ENCODE results near the gene CTCFL. TPM values are rescaled to one million over a fixed set of nuclear protein-coding genes. Genes with fewer than 3 reads are reported as not detected.
"Not testable (repeated sequence)": the region's sequence is repeated elsewhere in the genome, so short reads cannot be mapped to it uniquely, and the experiment has no call there.

Gene CTCFL
- polyA plus RNA-seq, 1 donor: 2.8 TPM

DNA sequence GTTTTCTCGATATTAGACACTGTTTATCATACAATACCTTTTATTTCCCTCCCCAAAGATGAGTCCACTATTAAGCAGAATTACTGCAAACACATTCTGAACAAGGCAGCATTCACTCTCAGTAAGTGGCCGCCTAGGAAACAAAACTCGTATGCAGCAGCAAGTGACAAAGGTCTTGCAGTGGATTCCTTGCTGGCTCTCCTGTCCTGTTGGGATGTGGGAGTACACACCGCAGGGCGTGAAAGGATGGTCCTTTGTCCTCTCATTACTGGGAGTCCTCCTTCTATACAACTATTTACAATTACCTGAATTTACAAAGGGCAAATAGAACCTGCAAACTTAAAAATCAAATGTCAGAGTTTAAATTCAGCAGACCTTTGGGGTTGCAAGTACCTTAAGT lies 16.1 kb downstream of the CTCFL start:
- DNase-seq: no peak

DNA sequence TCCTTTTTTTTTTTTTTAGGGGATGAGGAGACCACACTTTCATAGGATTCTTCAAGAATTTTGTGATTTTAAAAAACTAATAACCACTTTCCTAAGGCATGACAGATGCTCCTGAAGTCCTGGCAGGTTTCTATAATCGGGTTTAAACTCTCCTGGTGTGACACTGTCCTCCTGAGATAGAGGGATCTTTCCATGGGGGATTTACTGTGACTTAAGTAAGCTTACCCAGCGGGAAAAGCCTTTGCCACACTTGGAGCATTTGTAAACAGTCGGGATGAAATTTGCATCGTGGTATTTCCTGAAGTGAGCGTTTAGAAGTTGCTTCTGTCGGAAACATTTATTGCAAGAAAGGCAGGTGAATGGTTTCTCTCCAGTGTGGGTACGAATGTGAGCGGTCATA lies 16.6 kb downstream of the CTCFL start:
- no peak for DNase-seq

DNA sequence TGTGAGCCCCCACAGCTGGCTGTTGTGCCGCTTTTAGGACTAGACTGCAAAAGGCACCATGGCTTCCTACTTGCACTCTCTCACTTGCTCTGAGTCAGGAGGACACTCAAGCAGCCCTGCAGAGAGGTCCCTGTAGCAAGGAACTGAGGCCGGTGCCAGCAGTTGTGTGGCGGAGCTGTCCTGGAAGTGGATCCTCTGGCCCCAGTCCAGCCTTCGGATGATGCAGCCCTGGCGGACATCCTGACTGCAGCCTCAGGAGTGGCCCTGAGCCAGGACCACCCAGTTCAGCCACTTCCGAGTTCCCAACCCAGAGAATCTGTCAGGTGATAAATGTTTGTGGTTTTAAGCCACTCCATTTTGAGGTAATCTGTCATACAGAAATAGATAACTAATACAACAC lies 17.5 kb downstream of the CTCFL start:
- no peak for DNase-seq

DNA sequence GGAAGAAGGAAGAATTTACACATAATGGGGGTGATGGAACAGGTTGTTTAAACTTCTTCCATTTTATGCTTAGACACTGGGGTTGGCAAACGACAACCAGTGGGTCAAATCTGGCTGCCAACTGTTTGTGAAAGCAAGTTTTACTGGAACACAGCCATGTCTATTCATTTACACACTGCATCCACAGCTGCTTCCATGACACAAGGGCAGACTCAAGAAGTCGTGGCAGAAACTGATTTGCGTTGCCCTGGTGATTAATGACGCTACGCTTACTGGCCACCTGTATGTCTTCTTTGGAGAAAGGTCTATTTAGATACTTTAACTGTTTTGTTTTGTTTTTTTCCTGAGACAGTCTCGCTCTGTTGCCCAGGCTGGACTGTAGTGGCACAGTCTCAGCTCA lies 19.0 kb downstream of the CTCFL start:
- DNase-seq: no peak

DNA sequence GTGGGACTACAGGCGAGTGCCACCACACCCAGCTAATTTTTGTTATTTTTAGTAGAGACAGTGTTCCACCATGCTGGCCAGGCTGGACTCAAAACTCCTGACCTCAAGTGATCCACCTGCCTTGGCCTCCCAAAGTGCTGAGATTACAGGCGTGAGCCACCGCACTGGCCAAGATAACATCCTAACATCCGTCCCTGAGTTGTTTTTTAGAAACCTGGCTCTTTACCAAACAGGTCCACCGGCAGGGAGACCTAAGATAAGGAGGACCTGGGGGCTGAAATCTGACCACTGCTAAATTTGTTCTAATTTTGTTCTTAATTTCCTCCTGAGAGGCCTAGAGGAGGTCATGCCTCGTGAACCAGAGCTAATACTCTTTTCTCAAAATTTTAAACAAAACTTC lies 20.5 kb downstream of the CTCFL start:
- no peak for DNase-seq

DNA sequence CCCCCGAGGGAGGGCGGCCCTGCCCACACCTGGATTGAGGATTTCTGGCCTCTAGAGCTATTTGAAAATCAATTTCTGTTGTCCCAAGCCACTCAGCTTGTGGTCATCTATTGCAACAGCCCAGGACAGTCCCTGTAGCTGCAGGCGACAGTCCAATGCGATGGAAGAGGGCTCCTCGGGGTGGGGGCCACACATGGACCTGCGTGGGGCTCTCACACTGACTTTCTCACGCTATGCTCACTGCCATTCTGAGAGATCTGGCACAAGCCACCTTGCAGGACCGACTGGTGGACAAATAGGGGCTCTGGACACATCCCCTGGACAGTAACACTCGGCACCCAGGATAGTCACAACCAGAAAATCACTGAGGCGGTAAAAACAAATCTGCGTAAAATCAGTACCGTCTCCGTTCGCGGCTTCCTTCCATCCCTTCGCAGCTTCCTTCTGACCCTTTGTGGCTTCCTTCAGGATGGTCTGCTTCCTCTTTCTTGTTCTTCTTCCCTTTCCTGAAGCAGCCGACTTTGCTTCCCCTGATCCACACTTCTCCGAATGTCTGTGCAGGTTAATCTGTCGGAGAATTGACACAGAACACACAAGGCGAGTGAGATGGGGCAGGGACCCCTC lies 21.8 kb downstream of the CTCFL start:
- no peak for DNase-seq

DNA sequence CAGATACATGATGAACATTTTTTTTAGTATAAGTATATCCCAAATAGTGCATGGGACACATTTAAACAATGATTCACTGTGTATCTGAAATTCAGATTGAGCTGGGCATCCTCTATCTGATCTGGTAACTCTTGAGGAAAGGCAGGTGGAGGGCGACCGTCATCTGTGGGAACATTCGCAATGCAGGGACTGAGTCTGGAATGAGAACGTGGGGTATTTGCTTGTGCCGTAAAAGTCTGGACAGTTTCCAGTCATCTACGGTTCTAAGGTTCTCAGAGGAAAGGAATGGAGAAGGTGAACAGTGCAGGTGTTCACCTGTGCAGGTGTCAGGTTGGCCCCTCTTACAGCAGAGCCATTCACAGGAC lies 22.6 kb downstream of the CTCFL start:
- DNase-seq: no peak

DNA sequence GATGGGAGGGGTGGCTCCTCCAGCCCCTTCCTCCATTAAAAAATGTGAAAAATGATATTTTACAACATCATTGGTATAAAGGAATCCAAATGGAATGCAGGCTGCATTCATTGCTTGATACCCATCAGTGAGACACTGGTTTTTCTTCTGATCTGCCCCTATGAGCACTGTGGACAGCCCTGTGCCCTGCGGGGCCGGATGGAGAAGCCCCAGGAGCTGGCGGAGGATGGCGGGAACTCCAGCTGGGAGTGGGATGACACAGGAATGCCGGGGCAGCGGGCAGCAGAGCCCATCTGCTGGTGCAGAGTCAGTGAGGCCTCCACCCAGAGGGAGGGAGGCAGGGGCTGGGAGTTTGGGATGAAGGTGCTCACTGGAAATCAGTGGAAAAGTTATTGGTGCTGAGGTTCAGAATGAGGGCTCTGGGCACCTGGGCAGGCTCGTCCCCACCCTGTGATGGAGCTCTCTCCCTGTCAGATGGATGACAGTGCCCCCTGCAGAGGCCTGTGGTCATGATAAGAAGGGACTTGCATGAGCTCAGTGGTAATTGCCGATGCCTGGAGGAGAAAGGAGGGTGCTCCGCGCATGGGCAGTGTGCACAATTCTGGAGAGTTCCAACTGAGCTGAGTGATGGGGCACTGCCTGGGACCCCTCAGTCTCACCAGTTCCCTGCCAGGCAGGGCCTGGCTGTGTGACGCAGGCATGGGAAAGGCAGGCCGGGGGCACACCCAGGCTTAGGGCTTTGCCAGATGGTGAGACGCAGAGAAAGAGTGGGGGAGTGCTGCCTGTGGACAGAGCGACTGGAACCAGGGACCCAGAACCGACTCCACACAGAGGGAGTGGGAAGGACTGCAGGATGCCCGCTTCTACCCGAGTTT lies 23.2 kb downstream of the CTCFL start:
- no peak for DNase-seq

DNA sequence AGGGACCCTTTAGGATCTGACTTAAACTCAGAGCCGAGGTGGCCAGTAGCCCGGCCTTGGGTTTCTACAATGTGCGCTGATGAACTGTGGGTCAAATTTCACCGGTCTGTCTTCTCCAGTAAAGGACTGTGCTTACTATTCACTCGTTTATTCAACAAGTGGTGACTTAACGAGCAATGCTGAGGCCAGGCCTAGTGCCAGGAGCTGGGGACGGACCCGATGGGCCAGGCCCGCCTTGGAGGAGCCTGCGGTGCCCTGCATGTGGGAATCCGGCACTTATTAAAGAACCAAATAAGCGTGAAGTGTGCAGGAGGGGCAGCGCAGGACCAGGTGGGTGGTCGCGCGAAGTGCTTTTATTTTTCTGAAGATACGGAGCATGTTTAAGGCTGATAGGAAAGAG lies 24.0 kb downstream of the CTCFL start:
- no peak for DNase-seq

DNA sequence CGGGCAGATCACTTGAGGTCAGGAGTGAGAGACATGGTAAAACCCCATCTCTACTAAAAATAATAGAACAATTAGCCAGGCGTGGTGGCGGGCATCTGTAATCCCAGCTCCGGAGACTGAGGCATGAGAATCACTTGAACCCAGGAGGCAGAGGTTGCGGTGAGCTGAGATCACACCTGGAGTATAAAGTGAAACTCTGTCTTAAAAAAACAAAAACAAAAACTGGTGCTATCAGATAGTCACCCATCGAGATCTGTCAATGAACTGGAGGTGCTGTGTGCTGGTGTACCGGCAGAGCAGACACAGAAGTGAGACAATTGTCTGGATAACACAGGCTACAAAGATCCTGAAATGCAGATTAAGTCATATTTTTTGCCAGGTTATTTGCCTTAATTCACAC lies 24.7 kb downstream of the CTCFL start:
- DNase-seq: no peak

DNA sequence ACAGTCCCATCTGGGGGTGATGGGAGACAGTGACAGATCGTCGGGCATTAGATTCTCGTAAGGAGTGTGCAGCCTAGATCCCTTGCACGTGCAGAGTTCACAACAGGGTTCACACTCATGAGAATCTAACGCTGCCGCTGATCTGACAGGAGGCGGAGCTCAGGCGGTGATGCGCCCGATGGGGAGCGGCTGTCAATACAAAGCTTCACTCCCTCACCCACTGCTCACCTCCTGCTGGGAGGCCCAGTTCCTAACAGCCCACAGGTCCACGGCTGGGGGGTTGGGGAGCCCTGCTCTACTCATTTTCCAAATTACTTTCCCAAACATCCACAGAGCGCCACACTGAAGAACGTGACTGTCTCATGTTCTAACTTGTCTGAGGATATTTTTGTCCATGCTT lies 25.3 kb downstream of the CTCFL start:
- DNase-seq: no peak

DNA sequence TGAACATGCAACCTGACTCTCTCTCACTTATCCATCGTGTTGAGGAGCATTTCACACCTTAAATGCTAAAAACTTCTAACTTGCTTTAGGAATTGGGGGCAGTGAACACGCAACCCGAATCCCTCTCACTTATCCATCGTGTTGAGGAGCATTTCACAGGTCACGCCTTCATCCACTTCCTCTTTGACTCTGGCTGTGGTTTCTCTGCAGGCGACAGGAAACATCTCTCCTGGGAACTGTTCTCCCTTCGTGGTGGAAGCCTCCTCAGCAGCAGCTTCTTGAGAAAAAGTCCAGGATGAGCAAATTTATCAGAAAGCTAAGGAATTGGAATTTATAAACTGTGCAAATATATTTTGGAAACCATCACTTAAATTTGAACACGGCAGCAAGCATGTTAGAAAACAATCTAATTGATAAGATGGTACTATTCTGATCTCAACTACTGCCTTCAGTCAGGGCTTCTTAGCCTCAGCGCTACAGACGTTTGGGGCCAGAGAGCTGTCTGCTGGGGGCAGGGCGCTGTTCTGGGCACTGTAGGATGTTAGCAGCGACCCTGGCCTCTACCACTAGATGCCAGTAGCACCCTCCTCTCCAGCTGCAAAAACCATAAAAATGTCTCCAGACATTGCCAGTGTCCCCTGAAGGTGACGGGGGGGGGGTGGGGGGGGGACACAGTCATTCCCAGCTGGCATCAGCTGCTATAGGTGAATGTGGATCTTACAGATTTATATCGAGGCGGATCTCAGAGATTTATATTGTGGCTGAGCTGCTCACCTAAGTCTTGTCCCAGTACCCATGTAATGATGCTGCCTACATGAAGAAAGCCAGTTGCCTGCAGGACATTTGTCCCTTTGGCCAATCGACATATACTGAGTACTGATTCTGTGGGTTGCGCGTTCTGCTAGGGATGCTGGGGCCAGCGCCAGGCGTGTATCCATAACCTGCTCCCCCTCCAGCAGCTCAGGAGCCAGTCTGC lies 26.2 kb downstream of the CTCFL start:
- DNase-seq: no peak

DNA sequence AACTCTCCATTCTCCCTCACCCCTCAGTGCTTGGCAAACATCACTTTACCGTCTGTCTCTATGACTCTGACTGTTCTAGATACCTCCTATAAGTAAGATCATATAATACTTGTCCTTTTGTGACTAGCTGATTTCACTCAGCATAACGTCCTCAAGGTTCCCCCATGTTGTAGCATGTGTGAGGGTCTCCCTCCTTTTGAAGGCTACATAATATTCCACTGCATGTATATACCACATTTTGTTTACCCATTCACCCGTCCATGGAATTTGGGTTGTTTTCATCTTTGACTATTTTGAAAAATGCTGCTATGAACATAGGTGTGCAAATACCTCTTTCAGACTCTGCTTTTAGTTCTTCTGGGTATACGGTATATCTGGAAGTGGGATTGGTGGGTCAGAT lies 28.3 kb downstream of the CTCFL start:
- no peak for DNase-seq

DNA sequence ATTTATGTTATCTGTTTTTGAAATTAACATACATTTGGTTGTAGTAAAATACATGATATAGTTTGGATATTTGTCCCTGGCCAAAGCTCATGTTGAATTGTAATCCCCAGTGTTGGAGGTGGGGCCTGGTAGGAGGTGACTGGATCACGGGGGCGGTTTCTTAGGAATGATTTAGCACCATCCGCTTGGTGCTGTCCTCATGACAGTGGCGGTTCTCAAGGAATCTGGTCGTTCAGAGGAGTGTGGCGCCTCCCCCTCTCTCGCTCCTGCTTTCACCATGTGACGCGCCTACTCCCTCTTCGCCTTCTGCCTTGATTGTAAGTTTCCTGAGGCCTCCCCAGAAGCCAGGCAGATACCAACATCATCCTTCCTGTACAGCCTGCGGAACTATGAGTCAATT lies 29.0 kb downstream of the CTCFL start:
- no peak for DNase-seq

DNA sequence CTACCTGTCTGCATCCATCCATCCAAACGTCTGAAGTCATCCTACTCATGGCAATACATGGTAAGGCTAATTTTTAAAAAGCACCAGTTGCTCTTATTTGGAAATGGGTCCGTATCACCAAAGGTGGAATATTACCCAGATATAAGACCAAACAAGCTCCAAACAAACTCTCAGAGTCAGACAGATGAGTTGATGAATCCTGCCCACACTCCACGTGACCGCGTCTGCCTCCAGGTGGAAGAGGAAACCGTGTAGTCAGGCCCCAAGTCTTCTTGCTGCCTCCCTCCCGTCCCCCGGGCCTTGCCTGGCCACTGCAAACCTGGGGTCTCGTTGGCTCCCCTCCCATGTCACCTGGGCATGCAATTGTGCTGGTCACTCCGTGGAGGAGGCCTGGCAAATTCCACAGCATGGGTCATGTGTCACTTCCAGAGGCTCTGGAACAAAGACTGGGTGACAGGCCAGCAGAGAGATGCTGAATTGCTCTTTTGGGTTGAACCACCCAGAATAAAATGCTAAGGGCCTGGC lies 31.8 kb downstream of the CTCFL start:
- no peak for DNase-seq

DNA sequence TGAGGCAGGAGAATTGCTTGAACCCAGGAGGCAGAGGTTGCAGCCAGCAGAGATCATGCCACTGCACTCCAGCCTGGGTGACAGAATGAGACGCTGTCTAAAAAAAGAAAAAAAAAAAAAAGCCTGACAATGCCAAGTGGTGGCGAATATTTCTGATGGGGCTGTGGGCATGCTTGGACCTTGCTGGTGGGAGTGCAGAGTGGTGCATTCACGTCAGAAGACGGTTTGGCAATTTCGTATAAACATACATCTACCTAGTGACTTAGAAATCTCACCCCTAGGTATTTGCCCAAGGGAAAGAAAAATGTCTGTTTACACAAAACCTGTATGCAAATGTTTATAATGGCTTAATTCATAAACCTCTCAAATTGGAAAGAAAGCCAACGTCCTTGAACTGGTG lies 33.6 kb downstream of the CTCFL start:
- no peak for DNase-seq

DNA sequence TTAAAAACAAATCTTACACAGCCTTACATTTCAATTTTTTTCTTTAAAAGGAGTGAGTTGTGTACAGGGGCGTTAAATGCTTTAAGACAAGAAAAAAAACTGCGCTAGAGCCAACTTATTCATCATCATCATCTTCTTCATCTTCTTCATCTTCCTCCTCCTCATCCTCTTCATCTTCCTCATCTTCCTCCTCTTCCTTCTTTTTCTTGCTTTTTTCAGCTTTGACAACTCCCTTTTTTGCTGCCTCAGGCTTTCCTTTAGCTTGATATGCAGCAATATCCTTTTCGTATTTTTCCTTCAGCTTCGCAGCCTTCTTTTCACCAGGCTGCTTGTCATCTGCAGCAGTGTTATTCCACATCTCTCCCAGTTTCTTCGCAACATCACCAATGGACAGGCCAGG lies 36.7 kb downstream of the CTCFL start:
- DNase-seq: not testable (repeated sequence)

DNA sequence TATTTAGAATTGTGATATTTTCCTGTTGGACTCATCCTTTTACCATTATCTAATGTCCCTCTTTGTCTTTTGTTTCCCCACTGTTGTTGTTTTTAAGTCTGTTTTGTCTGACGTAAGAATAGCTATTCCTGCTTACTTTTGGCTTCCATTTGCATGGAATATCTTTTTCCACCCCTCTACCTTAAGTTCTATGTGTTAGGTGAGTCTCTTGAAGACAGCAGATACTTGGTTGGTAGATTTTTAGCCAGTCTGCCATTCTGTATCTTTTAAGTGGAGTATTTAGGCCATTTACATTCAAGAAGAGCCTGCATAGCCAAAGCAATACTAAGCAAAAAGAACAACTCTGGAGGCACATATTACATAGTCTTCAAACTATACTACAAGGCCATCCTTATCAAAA lies 39.2 kb downstream of the CTCFL start:
- no peak for DNase-seq

DNA sequence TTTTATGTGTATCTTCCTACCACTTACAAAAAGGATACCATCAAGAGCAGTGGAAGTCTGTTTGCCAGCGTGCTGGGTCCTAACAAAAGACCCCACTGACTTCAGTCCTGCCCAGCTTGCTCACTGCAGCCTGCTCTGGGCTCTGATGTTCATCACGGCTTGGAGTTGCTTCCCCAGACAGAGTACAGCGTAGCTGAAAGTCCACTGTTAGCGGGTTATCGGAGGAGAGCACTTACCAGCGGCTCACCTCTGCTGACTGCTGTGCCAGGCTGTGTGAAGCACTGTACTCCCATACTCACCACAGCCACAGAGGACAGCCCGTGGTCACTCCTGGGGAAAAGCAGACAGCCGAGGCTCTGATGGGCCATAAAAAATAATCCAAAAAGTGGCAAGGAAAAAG lies 40.2 kb downstream of the CTCFL start:
- DNase-seq: no peak

DNA sequence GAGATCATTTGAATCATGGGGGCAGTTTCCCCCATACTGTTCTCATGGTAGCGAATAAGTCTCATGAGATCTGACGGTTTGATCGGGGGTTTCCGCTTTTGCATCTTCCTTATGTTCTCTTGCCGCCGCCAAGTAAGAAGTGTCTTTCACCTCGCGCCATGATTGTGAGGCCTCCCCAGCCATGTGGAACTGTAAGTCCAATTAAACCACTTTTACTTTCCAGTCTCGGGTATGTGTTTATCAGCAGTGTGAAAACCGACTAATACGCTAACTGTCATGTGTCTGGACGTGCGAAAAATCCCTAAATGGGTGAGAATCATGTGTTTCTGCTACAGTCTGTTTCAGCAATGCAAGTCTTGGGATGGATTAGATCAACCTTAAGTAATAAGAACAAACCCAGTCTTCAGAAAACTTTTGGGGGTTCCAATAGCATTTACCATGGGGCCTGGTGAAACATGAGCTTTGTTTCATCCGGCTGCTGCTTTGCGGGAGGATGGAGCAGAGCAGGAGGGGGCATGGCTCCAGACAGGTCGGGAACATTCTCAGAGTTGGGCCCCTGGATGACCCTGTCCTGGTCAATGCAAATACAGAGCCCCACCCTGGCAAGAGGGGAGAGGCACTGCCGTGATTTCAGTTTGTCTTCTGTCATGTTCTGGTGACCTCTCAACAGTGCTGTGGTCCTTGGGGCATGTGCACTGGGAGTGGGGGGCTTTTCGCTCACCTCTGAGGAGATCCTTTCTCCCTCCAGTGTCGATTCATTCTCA lies 41.5 kb downstream of the CTCFL start:
- DNase-seq: no peak

DNA sequence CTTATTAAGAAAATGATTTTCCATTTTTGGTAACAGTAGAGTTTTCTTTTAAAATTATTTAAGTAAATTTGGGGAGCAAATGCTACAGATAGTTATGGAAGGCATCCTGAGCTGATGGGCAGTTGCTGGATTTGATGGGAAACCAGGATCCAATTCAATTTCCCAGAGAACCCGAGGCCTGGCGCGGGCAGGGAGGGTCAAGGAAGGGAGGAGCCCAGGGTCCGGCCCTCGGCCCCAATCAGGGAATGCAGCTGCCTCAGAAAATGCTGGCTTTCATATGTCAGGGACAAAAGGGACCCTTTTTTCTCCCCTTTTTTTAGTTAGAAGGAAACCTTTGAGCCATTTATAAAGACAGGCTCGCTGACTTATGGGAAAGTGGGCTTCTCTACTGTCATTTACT lies 42.1 kb downstream of the CTCFL start:
- DNase-seq: no peak

DNA sequence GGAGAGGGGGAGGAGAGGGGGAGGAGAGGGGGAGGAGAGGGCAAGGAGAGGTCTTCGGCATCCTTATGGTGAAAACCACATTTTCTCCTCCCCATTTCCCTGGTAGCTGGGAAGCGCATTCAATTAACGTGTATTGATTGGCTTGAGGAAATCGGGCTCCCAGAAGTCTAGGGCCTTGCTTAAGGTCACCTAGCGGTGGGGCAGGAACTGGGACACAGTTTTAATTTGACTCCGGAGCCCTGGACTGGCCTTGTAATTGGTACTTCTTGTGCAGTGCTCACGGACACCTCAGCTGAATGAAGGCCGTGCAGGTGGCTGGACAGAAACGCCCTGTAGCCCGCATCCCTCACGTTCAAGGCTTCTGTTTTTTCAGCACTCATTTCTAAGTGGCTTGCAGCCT lies 42.8 kb downstream of the CTCFL start:
- no peak for DNase-seq
